Effector CD8-positive, alpha-beta T cell (primary cell): ENCODE measurements around the gene MAN2B2.

Experiments
- DNase-seq: peaks from one replicate; lab custom pipeline; 2025; lab: John Stamatoyannopoulos, UW

Gene MAN2B2

GRCh38 chr4:6595897-6596537, 21.0 kb downstream of the MAN2B2 start:
- no peak for DNase-seq

GRCh38 chr4:6596948-6597347, 22.0 kb downstream of the MAN2B2 start:
- DNase-seq = no peak

- DNase-seq = no peak
These were observed 23.1 kb downstream of the MAN2B2 start for GRCh38 chr4:6598127-6598526.

- no peak for DNase-seq
These were observed 23.7 kb downstream of the MAN2B2 start for GRCh38 chr4:6598641-6599040.

GRCh38 chr4:6601661-6602250, 26.8 kb downstream of the MAN2B2 start:
- no peak for DNase-seq

GRCh38 chr4:6602289-6602688, 27.3 kb downstream of the MAN2B2 start:
- no peak for DNase-seq

GRCh38 chr4:6603128-6603527, 28.1 kb downstream of the MAN2B2 start:
- no peak for DNase-seq

- no peak for DNase-seq
These were observed 30.1 kb downstream of the MAN2B2 start for GRCh38 chr4:6605114-6605513.

GRCh38 chr4:6605605-6606004, 30.6 kb downstream of the MAN2B2 start:
- no peak for DNase-seq

GRCh38 chr4:6606465-6607235, 31.7 kb downstream of the MAN2B2 start:
- DNase-seq = no peak

GRCh38 chr4:6607368-6608055, 32.5 kb downstream of the MAN2B2 start:
- no peak for DNase-seq

- DNase-seq = no peak
These were observed 33.9 kb downstream of the MAN2B2 start for GRCh38 chr4:6608758-6609414.

GRCh38 chr4:6609415-6610079, 34.6 kb downstream of the MAN2B2 start:
- no peak for DNase-seq

GRCh38 chr4:6610856-6611430, 36.0 kb downstream of the MAN2B2 start:
- DNase-seq = no peak

GRCh38 chr4:6612961-6613675, 38.1 kb downstream of the MAN2B2 start:
- no peak for DNase-seq

GRCh38 chr4:6613676-6614651, 39.0 kb downstream of the MAN2B2 start:
- DNase-seq = no peak

- no peak for DNase-seq
These were observed 39.8 kb downstream of the MAN2B2 start for GRCh38 chr4:6614701-6615230.

- DNase-seq = no peak
These were observed 41.4 kb downstream of the MAN2B2 start for GRCh38 chr4:6616087-6616995.
